ENCODE results near the gene FAM72B.
"Not testable (repeated sequence)": the region's sequence is repeated elsewhere in the genome, so short reads cannot be mapped to it uniquely, and the experiment has no call there.

Gene FAM72B

DNA sequence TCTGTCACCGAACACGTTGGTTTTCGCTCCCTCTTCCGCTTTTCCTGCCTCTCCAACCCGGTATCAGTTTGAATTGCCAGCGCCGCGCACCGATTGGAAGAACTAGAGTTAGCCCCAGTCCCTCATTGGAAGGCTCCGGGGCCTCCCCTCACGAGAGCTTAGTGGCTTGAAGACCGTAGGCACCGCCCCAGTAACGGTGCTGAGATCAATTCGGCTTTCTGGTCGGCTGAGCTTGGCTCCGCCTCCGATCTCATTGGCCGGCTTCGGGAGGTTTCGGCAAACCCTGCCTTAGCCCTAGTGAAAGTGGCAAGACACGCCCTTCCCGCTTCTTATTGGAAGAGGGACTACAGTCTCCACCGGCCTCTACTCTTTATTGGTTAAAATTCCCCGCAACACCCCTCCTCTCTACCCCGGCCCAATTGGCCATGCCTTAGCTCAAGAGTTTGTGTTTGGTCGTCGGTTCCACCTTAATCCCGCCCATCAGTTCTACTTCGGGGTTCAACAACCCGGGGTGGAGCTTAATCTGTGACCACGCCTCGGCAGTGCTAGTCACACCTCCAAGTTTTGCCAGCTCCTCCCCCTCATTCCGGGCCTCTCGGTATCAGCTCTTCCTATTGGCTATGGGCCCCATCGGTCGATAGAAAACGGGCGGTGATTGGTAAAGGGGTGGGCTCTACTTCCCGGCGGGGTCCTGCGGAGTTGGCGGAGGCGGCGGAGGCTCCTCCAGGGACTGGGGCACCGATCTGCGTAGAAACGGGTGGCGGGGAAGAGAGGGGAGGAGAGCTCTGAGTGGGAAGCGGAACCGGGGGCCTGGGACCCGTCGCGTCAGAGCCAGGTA lies at the start of gene FAM72B, which contains the start of gene SRGAP2C:
Gene FAM72B, minus strand, starts transcription at position 51 of the 838 bp plus-strand sequence. CDS start 851 bp downstream, outside the sequence.
Gene SRGAP2C, plus strand, starts transcription at position 686 of the 838 bp plus-strand sequence. CDS start 2,472 bp downstream, outside the sequence.
- FAIRE-seq = not testable (repeated sequence)

DNA sequence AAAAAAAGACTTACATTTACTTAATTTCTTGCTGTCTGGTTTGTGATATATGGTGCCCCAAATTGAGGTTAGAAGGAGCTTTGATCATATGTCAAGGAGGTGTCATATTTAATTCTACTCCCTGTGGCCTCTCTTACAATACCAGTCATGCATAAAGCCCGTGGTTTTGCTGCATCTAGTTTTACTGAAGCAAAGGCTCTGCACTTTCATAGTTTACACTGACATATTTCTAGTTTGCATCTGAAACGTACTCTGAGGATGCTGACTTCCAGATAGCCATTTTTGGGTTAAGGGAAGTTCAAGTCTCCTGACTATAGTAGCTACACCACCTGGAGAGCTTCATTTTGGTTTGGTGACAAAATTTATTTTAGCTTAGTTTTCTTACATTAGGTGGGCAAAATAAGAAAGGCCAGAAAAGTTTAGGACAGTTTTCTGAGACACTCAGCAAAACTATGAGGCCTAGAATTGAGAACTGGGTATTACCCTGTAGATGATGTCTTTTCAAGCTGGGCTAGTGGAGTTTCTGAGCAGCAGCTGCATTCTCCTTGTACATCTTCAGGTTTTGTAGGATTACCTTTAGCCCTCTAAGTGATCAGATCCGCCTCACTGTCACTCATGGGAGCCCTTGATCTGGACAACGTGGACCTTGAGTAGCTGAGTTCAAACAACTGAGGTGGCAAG lies 48.4 kb upstream of the FAM72B start:
- not testable (repeated sequence) for FAIRE-seq

DNA sequence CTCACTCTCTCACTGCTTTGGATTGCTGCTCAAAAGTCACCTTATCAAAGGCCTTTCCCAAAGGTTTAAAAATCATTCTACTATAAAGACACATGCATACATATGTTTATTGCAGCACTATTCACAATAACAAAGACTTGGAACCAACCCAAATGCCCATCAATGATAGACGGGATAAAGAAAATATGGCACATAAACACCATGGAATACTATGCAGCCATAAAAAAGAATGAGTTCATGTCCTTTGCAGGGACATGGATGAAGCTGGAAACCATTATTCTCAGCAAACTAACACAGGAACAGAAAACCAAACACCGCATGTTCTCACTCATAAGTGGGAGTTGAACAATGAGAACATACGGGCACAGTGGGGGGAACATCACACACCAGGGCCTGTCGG lies 46.5 kb upstream of the FAM72B start:
- not testable (repeated sequence) for FAIRE-seq

DNA sequence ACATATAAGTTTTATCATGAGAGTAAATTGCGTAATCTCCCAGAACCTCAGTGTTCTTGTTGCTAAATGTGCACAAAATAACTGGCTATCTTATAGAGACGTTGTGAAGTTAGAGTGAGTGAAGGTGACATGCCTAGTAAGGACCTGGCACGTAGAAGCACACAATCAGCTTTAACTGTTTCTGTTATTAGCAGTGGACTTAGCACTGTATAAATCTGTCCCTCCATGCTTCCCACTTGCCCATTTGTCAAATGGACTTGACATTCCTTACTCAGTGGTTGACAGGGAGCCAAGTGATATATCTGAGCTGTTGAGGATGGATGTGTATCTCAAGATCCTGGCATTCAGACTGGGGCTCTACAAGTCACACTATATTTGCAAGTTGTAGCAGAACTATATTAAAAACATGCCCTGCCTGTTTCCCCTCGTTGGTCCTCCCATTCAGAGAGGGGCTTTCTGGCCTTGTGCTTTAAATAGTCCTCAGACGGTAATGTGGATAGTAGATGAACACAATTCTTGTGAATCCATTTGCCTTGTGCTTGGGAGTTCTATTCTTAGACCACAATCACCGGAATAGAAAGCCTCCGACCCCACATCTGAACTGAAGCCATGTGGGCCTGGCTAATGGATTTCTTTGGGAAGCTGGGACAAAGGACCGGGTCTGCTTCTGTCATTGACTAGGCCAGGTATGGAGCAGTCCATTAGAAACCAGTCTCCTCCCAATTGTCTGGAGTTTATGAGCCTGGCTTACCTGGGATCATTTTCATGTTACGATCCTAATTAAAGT lies 43.6 kb upstream of the FAM72B start:
- FAIRE-seq = not testable (repeated sequence)

DNA sequence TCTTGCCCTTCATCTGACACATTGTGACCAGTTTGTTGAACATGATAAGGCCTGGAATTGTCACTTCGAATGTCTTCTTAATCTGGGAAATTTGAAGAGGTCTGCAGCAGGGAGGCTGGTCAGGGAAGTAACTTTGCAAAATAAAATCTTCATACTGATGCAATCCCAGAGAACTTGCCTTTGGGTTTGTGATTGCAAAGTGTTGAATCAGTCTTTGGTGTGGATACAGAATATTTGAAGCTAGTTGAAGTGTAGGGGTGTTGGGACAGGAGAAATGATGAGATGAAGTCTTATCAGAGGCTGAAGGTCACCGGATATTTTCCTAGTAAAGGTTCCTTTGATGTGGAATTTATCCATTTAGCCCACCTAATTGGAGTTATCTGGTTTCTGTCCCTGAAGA lies 42.8 kb upstream of the FAM72B start:
- FAIRE-seq = not testable (repeated sequence)

DNA sequence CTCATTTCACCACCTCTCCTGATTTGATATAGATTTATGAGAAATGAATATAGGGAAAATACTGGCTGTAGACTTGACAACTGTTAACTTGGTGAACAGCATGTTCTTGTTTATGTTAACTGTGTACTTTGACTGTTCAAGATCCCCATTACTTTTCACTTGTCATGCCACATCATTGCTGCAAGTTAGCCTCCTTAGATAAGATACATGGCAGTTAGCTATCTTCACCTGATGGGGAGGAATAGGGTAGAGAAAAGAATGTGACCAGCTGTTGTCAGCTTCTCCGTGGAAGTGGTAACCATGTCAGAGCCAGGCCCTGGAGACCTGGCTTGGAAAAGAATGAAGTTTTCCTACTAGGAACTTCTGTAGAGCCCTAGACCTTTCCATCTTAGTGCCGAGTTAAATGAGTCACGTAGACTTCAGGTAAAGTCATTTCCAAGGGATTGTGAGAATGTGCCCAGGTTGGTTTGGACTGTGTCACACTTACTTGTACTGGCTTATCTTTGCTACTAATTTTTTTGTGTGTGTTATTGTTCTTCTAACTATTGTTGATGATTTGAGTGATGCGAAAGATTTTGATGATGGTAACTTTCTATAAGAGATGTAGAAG lies 42.3 kb upstream of the FAM72B start:
- not testable (repeated sequence) for FAIRE-seq

DNA sequence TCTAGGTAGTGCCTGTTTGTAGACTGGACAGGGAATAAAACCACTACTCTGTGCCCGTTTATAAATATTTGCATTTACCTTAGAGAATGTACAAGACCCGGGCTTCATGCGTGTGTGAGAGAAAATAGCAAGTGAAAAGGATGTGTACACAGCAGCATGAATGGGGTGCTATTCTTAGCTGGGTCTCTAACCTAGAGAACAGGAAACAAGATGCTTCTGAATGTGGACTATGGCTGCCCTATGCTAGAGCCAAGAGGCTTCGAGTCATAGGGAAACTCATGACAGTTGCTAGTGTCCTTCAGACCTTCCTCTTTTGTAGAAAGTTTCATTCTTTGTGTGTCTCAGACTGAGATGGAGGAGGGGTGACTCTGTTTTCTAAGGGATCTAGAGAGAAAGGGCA lies 40.6 kb upstream of the FAM72B start:
- FAIRE-seq = not testable (repeated sequence)

DNA sequence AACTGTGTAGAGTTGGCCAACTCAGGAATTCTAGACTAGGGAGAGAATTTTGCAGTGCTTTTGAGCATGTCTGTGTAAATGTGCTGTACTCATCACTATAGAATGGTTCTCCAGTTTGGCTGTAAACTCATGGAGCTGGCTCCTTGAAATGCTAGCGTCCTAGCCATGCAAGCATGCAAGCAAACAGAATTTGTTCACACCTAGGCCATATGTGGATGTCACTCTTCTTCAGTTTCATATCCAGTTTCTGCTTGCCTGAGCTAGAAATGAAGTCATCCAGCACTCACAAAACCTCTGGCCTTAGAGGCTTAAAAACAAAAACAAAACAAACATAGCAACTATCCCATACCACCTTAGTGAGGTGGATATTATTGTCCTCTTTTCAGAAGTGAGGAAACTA lies 37.6 kb upstream of the FAM72B start:
- FAIRE-seq = not testable (repeated sequence)

DNA sequence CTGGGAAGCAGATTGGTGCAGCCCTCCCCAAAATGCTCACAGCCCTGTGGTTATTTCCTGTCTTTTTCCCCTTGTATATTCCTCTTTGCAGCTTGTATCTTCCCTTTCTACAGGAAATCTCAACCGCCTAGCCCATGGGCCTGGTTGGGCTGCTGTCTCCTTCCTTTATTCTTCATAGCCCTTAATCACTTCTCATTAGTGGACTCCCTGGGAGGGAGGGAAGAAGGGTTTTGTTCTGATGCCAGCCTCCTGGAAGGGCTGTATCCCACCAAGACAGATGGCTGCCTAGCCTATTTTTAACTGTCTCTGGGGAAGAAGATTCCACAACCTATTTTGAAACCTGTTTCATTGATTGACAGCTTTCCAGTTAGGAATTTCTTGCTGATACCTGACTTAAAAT lies 32.5 kb upstream of the FAM72B start:
- not testable (repeated sequence) for FAIRE-seq

DNA sequence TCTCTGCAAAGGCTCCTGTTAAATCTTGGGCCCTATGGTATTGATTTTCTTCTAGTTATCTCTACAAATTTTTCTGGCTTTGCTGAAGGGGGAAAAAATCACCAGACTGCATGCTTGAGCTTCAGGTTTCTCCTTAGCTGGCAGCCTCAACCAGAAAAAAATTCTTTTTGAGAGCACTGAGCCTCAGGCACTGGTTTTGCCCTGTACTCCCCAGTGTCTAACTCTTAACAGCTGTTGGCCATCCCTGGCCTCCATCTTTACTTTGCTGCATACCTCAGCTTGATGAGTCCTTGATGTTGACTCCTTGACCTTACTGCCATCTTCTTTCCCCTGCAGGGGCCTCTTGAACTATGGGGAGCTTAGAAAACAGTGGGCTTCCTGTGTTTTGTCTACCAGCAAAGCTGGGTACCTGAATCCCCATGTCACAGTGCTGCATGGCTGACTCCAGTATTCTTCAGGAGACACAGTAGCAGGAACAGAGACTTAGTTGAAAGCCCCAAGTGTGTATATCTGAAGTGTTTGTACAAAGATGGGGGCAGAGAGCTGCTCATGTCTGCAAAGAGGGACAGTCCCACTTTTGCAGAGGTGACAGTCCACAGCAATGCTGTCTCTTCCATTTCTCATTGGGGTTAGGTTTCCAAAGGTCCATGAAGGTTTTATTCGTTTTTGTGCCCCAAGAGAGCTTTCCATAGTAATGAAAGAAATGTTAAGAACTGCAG lies 31.7 kb upstream of the FAM72B start:
- FAIRE-seq = not testable (repeated sequence)

DNA sequence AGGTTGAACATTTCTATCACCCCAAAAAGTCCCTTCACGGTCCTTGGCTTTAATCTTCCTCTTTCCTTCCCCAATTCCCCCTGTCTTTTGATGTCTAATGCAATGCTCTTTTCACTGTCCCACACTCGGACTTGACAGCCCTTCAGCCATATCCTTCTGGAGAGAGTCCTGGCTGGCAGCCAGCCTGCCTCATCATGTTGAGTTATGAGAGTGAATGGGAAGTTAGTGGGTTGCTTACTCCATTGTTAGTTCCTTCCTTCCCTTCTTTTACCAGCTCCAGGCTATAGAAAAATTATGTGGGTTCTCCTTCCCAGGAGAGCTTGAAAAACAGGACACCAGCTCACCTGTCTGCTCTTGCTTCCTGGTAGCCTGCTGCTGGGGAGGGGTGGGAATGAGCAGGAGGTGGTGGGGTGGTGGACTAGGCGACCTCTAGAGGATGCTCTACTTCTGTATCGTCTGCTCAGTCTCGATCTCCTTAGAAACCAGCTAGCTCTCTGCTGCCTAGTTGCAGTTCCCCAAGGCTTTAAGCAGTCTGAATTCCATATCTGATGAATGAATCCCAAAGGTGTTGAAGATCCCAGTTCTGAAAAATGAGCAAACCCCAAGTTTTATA lies 30.5 kb upstream of the FAM72B start:
- not testable (repeated sequence) for FAIRE-seq

DNA sequence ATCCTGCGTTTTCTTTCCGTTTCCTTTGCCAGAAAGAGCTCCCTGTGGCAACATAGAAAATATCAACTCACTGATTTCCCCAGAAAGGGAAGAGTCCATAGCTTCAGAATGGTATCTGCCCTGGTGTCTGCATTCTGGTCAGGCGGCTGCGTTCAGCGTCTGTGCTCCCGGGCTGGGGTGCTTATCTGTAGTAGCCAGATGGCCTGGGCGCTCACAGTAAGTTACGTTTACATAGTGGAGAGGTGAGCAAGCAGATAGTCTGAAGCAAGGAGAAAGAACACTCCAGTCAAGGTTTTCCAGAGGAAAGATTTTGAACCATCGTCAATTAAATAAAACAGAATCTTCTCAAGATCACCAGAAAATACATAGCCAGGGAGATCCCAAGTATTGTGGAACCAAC lies 29.4 kb upstream of the FAM72B start:
- not testable (repeated sequence) for FAIRE-seq

DNA sequence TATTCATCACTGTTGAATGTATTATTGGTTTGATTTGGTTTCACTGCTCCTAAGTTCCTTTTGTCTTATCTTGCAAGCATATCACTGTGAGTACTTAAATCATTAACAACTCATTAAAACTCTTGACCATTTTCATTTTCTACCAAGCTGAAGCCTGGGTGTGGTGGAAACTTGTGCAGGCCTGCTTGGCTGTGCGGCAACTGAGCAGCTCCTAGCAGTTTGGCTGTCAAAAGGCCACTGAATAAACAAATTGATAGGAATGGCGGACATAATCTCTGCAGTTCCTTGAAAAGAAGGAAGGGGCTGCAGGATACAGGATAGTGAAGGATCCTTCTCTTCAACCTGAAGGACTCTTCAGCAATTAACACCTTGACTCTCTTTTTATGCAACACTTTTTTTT lies 26.6 kb upstream of the FAM72B start:
- not testable (repeated sequence) for FAIRE-seq

DNA sequence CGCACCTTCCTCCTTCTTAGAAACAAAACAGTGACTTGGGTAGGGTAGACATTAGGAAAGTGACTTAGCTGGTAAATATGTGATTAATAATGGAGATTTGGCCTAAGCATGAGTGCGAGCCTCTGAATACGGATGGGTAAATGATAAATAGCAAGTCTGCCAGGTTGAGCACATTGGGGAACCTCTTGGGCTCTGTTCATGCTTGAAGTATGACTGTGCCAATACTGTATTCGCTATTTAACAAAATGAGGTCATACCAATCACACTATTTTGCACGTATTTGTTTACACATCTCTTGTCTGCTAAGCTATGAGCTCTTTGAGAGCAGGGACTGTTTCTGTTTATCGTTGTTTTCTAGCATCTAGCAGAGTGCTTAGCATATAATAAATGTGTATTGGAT lies 24.2 kb upstream of the FAM72B start:
- not testable (repeated sequence) for FAIRE-seq

DNA sequence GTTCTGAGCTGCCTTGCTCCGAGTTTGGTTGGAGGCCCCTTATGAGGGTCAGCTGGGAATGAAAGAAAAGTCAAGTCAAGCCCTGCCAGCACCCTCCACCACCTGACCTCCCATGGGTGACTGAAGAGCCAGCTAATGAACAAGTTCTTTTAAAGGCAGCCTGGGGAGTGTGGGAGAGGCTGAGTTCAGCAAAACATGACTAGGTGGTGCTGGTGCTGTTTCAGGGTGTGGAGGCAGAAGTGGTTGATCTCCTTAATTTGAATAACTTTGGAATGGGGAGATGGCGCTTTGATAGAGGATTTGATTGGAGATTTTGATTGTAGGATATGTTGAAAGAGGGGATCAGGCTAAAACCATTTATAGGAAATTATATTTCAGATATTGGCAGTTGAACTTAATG lies 23.2 kb upstream of the FAM72B start:
- not testable (repeated sequence) for FAIRE-seq

DNA sequence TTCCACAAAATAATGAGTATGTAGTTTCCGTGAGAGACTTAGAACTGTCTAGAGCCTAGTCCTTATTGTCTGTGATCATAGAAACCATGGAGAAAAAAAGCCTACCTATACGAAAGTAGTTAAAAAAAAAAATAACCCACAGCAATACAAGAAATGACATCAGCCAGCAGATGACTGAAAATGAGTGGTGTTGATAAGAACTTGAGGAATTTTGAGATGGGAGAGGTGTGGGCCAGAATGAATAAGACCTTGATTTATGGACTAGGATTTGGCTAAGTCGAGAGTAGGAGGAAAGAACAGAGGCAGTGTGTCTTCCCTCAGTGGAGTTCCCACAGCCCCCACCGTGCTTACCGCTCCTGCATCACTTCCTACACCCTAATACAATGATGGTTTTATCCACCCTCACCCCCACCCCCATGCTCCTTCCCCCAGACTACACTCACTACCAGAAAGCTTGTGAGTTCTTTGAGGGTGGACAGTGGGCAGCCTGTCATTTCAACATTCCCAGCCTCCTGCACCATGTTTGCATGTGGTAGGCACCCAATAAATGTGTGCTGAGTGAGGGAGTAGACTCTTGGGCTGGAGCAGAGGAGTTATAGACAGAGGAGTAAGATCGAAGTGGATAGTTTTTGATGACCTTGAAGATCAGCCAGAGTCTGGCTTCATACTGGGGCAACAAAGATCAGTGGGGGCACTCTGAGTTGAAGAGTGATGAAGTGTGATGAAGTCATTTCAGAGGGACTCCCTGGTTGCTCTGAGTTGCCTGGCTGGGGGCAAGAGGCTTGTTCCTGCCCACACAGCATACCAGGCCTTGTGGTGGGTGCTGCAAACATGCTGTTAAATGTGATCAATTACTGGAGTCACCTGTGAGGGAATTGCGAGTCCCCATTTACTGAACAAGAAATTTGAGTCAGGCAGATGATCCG lies 21.9 kb upstream of the FAM72B start:
- FAIRE-seq = not testable (repeated sequence)

DNA sequence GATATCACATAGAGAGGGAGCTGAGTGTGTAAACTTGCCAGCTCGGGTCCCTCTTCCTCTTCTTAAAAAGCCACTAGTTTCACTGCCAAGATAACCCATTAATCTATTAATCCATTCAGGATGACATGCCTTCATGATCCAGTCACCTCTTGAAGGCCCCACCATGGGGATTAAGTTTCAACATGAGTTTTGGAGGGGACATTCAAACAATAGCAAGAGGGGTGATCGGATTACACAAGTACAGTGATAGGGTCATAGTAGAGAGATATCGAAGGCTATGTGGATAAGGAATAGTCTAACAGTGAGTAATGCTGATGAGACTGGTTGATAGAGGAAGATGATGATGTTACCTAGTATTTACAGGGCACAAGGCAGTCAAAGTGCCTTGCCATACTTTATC lies 18.8 kb upstream of the FAM72B start:
- not testable (repeated sequence) for FAIRE-seq

DNA sequence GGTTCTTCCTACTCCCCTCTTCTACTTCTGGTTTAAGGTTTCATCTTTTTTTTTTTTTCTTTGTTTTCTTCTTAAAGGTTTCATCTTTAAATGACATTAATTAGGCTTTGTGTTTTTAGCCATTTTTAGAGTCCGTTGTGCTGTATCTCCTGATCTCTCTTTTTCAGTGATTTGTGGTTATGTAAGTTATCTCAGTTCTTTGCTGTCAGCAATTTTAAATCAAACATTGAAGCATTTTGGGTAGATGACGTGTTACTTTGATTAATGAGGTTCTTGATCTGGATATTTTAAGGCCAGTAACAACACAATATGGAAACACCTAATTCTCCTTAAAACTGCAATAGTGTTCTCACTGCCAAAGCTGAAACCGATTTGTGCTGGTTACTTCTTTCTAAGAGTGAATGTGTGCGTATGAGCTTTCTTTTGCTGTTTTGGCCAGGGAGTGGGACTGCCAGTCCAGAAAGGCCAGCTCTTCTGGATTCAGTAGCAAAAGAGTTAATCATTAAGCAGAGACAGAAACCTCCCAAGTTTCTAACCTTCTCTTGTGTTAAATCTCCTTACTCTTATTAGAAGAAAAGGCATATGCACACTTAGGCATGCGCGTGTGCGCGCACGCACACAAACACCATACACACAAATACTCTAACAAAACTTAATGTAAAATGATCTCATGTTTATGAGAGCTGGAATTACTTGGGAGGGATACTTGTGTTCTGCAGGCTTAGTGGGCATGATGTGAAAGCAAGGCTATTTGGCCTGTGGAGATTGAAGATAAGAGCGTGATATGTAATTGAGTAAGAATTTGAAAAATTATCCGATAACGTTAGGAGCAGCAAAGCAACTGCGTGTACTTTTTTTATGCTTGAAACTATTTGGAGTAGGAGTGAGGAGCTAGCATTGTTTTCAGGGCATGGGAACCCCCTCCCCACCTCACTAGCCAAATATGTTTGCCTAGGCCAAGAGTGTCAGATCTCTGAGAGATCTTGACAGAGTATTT lies 17.1 kb upstream of the FAM72B start:
- not testable (repeated sequence) for FAIRE-seq

DNA sequence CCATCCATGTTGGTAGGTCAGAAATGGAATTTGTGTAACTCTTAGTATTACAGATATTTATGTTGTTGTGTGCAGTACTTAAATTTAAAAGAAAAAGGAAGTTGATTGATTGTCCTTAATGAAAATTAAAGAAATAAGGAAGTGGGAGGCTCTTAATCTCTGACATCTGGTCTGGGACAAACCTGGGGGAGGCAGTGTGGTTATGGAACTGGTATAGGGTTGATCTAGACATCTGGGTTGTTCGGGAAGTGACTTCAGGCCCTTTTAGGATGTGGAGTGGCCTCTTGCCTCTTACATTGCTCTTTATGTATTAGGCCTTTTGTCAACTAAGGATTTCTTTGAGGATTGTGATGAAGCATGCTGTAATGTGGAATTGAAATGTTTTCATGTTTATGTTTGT lies 16.1 kb upstream of the FAM72B start:
- FAIRE-seq = not testable (repeated sequence)

Data from islet of Langerhans (tissue), 1 donor.